Frontal cortex (tissue), 1 donor: ENCODE measurements around the gene HEY2. TPM values are rescaled to one million over a fixed set of nuclear protein-coding genes. Genes with fewer than 3 reads are reported as not detected.

Experiments
- total RNA-seq: library from RNA; depleted of rRNA; stranded (reverse); fragments of >200 nt; gene quantifications from one replicate; pipeline ENCODE4 v1.2.3, GENCODE V29; 2014

HEY2 gene
- total RNA-seq, 1 donor from 2014 or later: 1.2 TPM

Other genes with a start within 250 kb of the HEY2 start
- gene NCOA7, start 41.3 kb downstream of the HEY2 start, total RNA-seq: 27.3 TPM
- gene HINT3, start 207.1 kb downstream of the HEY2 start, total RNA-seq: 90.5 TPM
- 23.2 TPM for gene TRMT11, start 236.9 kb downstream of the HEY2 start, total RNA-seq